Brain microvascular endothelial cell (primary cell): Measurements from ENCODE around the gene AK5.

Experiments
- DNase-seq: peaks from one replicate; pipeline ENCODE4 v3.0.0-alpha.2; 2020
- H3K27ac ChIP-seq: fragments of 250-450 bp; sonication (Bioruptor Pico); 2 replicates; pipeline ENCODE4 v1.5.1; 2020; ENCODE audit warnings: mild to moderate bottlenecking, moderate library complexity
- H3K27me3 ChIP-seq: fragments of 250-450 bp; sonication (Bioruptor Pico); replicated peaks from 2 replicates; pipeline ENCODE4 v1.5.1; 2020; ENCODE audit warnings: mild to moderate bottlenecking
- H3K36me3 ChIP-seq: fragments of 250-450 bp; sonication (Bioruptor Pico); replicated peaks from 2 replicates; pipeline ENCODE4 v1.5.1; 2020; ENCODE audit warnings: mild to moderate bottlenecking
- H3K4me3 ChIP-seq: 2 replicates; pipeline ENCODE4 v1.5.1; 2011; ENCODE audit warnings: low read depth, mild to moderate bottlenecking, control low read depth, low read length, moderate library complexity
- in situ Hi-C: cut with HindIII; loops from 2 replicates; pipeline ENCODE4 v1.10.0; 2017; ENCODE audit warnings: low sequenced_read_pairs, low pct_ligation_motif_present
- TF ChIP-seq, protein P1 (sequence below): IDR thresholded peaks from 2 replicates; pipeline ENCODE4 v1.5.1; 2011; ENCODE audit warnings: low read depth, mild to moderate bottlenecking, moderate library complexity, low read length, control low read depth, inconsistent platforms; ENCODE audit errors: missing control alignments

AK5 gene

DNA sequence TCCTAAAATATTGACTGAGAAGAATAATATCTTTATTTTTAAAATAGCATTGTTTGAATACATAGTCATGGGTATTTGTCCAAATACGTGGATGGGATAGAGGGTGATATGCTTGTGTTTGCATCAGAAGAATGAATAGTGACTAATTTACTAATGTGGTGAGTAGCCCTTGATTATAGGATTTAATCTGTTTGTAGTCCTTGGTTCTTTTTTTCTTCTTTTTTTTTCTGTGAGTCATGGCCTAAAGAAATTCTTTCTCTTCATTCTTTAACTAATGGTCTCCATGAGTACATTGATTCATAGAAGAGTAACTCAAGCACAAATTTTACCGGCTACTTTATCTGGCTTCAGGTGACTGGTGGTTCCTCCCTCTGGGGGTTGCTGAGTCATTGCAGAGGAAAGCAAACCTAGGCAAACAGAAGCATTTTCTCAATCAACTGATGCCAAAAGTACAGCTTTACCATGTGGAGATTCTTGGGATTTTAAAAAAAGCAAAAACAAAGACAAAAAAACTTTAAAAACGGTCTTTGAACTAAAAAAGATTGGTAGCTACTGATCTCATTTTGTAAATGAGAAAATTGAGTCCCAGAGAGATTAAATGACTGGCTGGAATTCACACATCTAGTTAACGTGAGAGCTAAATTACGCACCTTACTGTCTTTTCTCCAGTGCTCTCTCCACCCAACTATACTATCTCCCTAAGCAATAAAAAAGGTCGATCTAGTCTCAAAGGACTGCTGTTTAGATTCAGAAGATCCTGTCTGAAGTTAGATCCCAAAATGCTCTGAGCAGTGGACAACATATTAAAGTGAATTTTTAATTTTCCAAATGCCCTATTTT lies 40.5 kb downstream of the AK5 start:
- Histone ChIP-seq H3K27me3 (no peaks in the 10 kb centered on the region), H3K4me3 (no peak overlapping the region), H3K36me3 (no peaks in the 10 kb centered on the region), H3K27ac (peak overlapping the region; percentile 56)
- DNase-seq: peak; percentile 69
- TF ChIP-seq, protein P1, sequence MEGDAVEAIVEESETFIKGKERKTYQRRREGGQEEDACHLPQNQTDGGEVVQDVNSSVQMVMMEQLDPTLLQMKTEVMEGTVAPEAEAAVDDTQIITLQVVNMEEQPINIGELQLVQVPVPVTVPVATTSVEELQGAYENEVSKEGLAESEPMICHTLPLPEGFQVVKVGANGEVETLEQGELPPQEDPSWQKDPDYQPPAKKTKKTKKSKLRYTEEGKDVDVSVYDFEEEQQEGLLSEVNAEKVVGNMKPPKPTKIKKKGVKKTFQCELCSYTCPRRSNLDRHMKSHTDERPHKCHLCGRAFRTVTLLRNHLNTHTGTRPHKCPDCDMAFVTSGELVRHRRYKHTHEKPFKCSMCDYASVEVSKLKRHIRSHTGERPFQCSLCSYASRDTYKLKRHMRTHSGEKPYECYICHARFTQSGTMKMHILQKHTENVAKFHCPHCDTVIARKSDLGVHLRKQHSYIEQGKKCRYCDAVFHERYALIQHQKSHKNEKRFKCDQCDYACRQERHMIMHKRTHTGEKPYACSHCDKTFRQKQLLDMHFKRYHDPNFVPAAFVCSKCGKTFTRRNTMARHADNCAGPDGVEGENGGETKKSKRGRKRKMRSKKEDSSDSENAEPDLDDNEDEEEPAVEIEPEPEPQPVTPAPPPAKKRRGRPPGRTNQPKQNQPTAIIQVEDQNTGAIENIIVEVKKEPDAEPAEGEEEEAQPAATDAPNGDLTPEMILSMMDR: no peak
- in situ Hi-C loops: no loop called here

DNA sequence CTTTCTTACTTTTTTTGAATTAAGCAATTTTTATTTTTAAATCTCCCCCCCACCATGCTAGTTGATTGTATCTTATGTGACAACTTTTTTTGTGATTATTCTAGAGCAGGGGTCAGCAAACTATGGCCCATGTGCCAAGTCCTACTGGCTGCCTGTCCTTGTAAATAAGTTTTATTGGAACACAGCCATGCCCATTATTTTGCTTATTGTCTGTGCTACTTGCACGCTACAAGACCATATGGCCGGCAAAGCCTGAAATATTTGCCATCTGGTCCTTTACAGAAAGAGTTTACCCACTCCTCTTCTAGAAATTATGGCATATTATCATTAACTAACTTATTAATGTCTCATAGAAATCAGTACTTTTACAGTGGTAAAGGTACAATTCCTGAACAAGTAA lies 51.7 kb downstream of the AK5 start:
- Histone ChIP-seq H3K36me3 (no peaks in the 10 kb centered on the region), H3K27ac (no peak overlapping the region), H3K4me3 (no peak overlapping the region), H3K27me3 (no peaks in the 10 kb centered on the region)
- in situ Hi-C loops: no loop called here
- DNase-seq: no peak
- TF ChIP-seq, protein P1: no peak

DNA sequence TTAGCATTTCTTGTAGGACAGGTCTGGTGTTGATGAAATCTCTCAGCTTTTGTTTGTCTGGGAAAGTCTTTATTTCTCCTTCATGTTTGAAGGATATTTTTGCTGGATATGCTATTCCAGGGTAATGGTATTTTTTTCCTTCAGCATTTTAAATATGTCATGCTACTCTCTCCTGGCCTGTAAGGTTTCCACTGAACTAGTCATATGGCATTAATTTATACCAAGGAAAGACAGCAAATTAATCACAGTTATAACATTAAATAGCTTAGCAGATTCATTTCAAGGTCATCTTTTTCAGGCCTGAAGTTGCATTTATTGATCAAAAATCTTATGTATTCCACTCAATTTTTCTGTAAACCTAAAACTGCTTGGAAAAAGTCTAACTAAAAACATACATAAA lies 54.9 kb downstream of the AK5 start:
- no peak for DNase-seq

DNA sequence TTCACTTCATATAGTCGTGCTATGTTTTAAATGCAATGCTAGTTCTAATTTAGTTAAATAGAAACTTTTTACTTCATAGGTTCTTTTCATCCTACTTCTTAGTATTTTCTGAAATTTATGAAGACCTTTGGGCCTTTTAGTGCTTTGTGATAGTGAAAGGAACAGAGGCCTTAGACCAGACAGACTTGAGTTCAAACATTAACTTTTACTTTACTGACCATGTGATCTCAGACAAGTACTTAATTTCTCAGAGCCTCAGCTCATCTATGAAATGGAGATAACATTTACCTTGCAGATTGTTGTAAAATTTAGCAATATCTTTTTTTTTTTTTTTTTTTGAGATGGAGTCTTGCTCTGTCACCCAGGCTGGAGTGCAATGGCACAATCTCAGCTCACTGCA lies 57.5 kb downstream of the AK5 start:
- TF ChIP-seq, protein P1: no peak
- Histone ChIP-seq H3K36me3 (no peaks in the 10 kb centered on the region), H3K27me3 (no peaks in the 10 kb centered on the region), H3K4me3 (no peak overlapping the region), H3K27ac (no peak overlapping the region)
- in situ Hi-C loops: no loop called here
- DNase-seq: no peak

More for the DNA sequence above, 54.9 kb downstream of the AK5 start:
- Histone ChIP-seq H3K27ac (no peak overlapping the region), H3K27me3 (no peaks in the 10 kb centered on the region), H3K36me3 (no peaks in the 10 kb centered on the region), H3K4me3 (no peak overlapping the region)
- in situ Hi-C loops: no loop called here
- TF ChIP-seq, protein P1: no peak

DNA sequence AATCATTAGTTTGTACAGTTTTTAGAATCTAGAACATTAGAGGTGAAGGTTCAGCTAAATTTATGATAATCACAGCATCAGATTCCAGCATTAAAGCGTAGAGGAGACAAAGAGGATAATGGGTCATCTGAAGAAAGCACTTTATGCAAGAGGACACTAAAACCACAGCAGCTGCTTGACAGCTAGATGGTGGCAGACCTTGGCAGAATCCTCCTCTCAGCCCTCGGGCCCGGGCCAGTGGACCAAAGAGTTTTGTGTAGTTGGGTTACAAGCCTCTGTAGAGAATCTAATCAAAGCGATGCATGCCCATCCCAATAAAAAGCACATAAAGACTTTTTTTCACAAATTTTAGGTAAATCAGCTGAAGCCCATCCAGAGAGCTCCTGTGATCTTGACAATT lies 59.4 kb downstream of the AK5 start:
- DNase-seq: no peak
- TF ChIP-seq, protein P1: no peak
- Histone ChIP-seq H3K36me3 (no peaks in the 10 kb centered on the region), H3K27me3 (no peaks in the 10 kb centered on the region), H3K4me3 (no peak overlapping the region), H3K27ac (no peak overlapping the region)
- in situ Hi-C loops: no loop called here

DNA sequence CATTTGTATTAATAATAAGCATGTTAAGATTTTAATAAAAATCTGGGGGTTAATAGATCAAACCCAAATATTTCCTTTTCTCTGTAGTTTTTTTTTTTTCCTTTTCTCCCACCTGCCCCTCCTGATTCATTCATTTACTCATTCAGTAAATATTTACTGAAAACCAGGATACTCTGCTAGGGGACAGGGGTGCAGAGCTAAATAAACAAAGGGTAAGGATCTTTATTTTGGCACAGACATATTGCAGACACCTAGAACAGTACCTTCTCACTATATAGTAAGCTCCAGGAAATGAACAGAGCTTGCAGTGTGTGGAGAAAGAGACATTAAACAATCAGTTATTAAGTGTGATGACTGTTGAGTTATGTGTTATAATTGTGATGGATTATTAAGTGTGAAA lies 60.9 kb downstream of the AK5 start:
- no peaks in the 10 kb centered on the region for H3K36me3 ChIP-seq
- in situ Hi-C loops: no loop called here
- TF ChIP-seq, protein P1: no peak
- no peak for DNase-seq
- no peak overlapping the region for H3K27ac ChIP-seq
- H3K27me3 ChIP-seq: no peaks in the 10 kb centered on the region
- H3K4me3 ChIP-seq: no peak overlapping the region
